HepG2 (cell line): ENCODE data around the gene CEP104. TPM values are rescaled to one million over a fixed set of nuclear protein-coding genes. Genes with fewer than 3 reads are reported as not detected.

ENCODE experiments used
- AGO2 ChIP-seq: fragments of 200-400 bp; formaldehyde crosslinking; optimal IDR thresholded peaks from 2 replicates; pipeline ENCODE3; 2017; ENCODE audit warnings: mild to moderate bottlenecking, low read depth, low read length, moderate library complexity
- BRD4 ChIP-seq: sonication (generic); formaldehyde crosslinking; IDR thresholded peaks from 2 replicates; pipeline ENCODE4 v1.4.0; 2020; ENCODE audit warnings: missing genetic modification reagents
- GZF1 ChIP-seq: sonication (generic); formaldehyde crosslinking; IDR thresholded peaks from 2 replicates; pipeline ENCODE4 v1.5.1; 2020; ENCODE audit warnings: mild to moderate bottlenecking, missing genetic modification reagents
- MTF2 ChIP-seq: sonication (generic); formaldehyde crosslinking; IDR thresholded peaks from 2 replicates; pipeline ENCODE4 v1.5.0; 2020; ENCODE audit warnings: missing genetic modification reagents, borderline replicate concordance
- MXD4 ChIP-seq: IDR thresholded peaks from 2 replicates; pipeline ENCODE4 v1.6.1; 2016; ENCODE audit warnings: mild to moderate bottlenecking, missing biosample characterization, missing genetic modification reagents
- TGIF2 ChIP-seq: IDR thresholded peaks from 2 replicates; pipeline ENCODE4 v1.6.1; 2016; ENCODE audit warnings: control low read depth, missing compliant biosample characterization
- ZNF205 ChIP-seq: IDR thresholded peaks from 2 replicates; pipeline ENCODE4 v1.6.1; 2018; ENCODE audit warnings: missing biosample characterization, missing genetic modification reagents
- ZNF230 ChIP-seq: sonication (generic); formaldehyde crosslinking; IDR thresholded peaks from 2 replicates; pipeline ENCODE4 v1.4.0; 2020; ENCODE audit warnings: mild to moderate bottlenecking, missing genetic modification reagents
- ZNF232 ChIP-seq: sonication (generic); formaldehyde crosslinking; IDR thresholded peaks from 2 replicates; pipeline ENCODE4 v1.4.0; 2020; ENCODE audit warnings: missing genetic modification reagents, borderline replicate concordance
- ZNF510 ChIP-seq: sonication (generic); formaldehyde crosslinking; IDR thresholded peaks from 2 replicates; pipeline ENCODE4 v1.4.0; 2020; ENCODE audit warnings: low read depth, mild to moderate bottlenecking, missing genetic modification reagents
- ZNF607 ChIP-seq: sonication (generic); formaldehyde crosslinking; IDR thresholded peaks from 2 replicates; pipeline ENCODE4 v1.5.1; 2020; ENCODE audit warnings: missing genetic modification reagents, mild to moderate bottlenecking, borderline replicate concordance
- polyA plus RNA-seq, 8 experiments: library from polyadenylated mRNA; depleted of rRNA in 3 of 8; stranded (reverse) in 7 of 8; unstranded in 1 of 8; fragments of >200 nt; fragmentation: Illumina TruSeq in 4 of 8; extraction: Trizol in 4 of 8; gene quantifications; 2 replicates each; pipeline versions ENCODE4 v1.2.1 to v1.2.3, GENCODE V29; 2011 to 2016; ENCODE audit warnings: low read depth in 4 of 8, missing spikeins in 1 of 8, mixed read lengths in 1 of 8; ENCODE audit not compliant: insufficient read depth in 1 of 8
- total RNA-seq, 5 experiments: library from RNA; depleted of rRNA; stranded (reverse); fragments of >200 nt; fragmentation: Illumina TruSeq; extraction: Trizol; gene quantifications; 2 replicates each; pipeline ENCODE4 v1.2.3, GENCODE V29; 2016; ENCODE audit warnings: low read depth in 1 of 5
- TF ChIP-seq, protein P1 (sequence below): sonication (generic); formaldehyde crosslinking; IDR thresholded peaks from 2 replicates; pipeline ENCODE4 v1.8.1; 2023; ENCODE audit warnings: missing genetic modification reagents, mild to moderate bottlenecking, borderline replicate concordance
- TF ChIP-seq, protein P2 (sequence below): sonication (generic); formaldehyde crosslinking; IDR thresholded peaks from 2 replicates; pipeline ENCODE4 v1.4.0; 2020; ENCODE audit warnings: missing genetic modification reagents, mild to moderate bottlenecking, borderline replicate concordance
- TF ChIP-seq, protein P3 (sequence below): sonication (generic); formaldehyde crosslinking; IDR thresholded peaks from 2 replicates; pipeline ENCODE4 v1.5.1; 2020; ENCODE audit warnings: mild to moderate bottlenecking, missing genetic modification reagents, moderate library complexity
- TF ChIP-seq, protein P4 (sequence below), 2 experiments: sonication (generic) in 1 of 2; formaldehyde crosslinking in 1 of 2; IDR thresholded peaks; 2 replicates each; pipeline versions ENCODE4 v1.4.0 to v1.6.1; 2016 to 2020; ENCODE audit warnings: borderline replicate concordance in 1 of 2, low read depth in 1 of 2, mild to moderate bottlenecking in 1 of 2, missing genetic modification reagents in 1 of 2
- TF ChIP-seq, protein P5 (sequence below): sonication (generic); formaldehyde crosslinking; IDR thresholded peaks from 2 replicates; pipeline ENCODE4 v1.5.1; 2020; ENCODE audit warnings: mild to moderate bottlenecking, missing genetic modification reagents, moderate library complexity

CEP104 gene
- total and polyA plus RNA-seq, 2 of the 13 experiments (the other 11 are each of a cell fraction or from before 2014, with no cell fraction given), result 20.4 to 30.1 TPM

DNA sequence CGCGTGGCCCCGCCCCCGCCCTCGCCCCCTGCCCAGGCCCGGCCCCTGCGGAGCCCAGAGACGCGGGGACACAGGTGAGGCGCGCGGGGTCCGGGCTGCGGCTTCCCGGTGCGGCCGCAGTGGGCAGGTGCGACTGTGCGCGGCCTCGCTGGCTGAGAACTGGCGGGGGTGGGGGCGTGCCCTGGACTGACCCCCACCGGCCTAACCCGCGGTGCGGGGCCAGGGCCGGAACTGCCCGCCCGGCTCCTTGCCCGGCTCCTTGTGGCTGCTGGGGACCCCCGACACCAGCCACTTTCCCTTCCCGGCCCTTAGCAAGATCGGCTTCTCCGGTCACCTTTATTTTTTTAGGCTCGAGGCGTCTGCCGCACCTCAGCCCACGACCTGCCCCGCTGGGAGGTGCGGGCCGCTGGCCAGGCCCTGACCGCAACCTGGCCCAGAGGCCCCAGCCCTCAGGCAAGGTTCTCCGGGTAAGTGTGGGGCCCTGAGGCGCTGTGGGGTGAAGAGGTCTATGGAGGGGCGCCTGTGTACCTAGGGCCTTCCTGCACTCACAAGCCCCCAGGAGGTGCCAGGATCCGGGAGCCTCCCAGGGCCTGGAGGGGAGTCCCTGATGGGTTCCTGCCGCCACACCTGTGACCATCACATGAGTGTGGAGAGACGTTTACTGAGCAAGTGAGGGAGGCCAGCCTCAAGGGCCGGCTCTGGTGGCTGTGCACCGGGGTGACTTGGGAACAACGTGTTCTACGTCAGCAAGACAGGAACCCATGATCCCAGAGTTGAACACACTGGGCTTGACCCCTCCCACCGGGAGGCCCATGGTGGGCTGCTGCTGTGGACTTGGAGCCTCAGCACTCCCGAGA lies 84.1 kb downstream of the CEP104 start, which contains the start of gene SMIM1 (continued):
- TF ChIP-seq AGO2 (peak; percentile 68), ZNF232 (peak; percentile 22; the same call in 1 of the 2 replicates), MTF2 (CRISPR knock-in tag) (no peak), MXD4 (no peak; the same call in 1 of the 2 replicates), BRD4 (CRISPR knock-in tag) (no peak), TGIF2 (no peak), ZNF607 (CRISPR knock-in tag) (no peak; the same call in 1 of the 2 replicates), ZNF205 (peak; percentile 15; the same call in 1 of the 2 replicates), GZF1 (no peak; the same call in 1 of the 2 replicates), ZNF230 (0 out of 2 replicates have a peak, but pooled peaks have one; percentile 22), ZNF510 (CRISPR knock-in tag) (no peak)
- TF ChIP-seq, protein P1, sequence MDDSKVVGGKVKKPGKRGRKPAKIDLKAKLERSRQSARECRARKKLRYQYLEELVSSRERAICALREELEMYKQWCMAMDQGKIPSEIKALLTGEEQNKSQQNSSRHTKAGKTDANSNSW (CRISPR knock-in tag), result no peak
- TF ChIP-seq, protein P2, sequence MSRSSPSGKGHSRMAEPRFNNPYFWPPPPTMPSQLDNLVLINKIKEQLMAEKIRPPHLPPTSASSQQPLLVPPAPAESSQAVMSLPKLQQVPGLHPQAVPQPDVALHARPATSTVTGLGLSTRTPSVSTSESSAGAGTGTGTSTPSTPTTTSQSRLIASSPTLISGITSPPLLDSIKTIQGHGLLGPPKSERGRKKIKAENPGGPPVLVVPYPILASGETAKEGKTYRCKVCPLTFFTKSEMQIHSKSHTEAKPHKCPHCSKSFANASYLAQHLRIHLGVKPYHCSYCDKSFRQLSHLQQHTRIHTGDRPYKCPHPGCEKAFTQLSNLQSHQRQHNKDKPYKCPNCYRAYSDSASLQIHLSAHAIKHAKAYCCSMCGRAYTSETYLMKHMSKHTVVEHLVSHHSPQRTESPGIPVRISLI (CRISPR knock-in tag), result no peak
- TF ChIP-seq, protein P3, sequence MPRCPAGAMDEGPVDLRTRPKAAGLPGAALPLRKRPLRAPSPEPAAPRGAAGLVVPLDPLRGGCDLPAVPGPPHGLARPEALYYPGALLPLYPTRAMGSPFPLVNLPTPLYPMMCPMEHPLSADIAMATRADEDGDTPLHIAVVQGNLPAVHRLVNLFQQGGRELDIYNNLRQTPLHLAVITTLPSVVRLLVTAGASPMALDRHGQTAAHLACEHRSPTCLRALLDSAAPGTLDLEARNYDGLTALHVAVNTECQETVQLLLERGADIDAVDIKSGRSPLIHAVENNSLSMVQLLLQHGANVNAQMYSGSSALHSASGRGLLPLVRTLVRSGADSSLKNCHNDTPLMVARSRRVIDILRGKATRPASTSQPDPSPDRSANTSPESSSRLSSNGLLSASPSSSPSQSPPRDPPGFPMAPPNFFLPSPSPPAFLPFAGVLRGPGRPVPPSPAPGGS (CRISPR knock-in tag), result no peak
- TF ChIP-seq, protein P4, sequence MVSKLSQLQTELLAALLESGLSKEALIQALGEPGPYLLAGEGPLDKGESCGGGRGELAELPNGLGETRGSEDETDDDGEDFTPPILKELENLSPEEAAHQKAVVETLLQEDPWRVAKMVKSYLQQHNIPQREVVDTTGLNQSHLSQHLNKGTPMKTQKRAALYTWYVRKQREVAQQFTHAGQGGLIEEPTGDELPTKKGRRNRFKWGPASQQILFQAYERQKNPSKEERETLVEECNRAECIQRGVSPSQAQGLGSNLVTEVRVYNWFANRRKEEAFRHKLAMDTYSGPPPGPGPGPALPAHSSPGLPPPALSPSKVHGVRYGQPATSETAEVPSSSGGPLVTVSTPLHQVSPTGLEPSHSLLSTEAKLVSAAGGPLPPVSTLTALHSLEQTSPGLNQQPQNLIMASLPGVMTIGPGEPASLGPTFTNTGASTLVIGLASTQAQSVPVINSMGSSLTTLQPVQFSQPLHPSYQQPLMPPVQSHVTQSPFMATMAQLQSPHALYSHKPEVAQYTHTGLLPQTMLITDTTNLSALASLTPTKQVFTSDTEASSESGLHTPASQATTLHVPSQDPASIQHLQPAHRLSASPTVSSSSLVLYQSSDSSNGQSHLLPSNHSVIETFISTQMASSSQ (IDR thresholded peaks at IDR 0.05; ENCODE audit: low read depth), result no peak
- TF ChIP-seq, protein P4 (CRISPR knock-in tag; IDR thresholded peaks at IDR 0.05; ENCODE audit: borderline replicate concordance), result no peak
- TF ChIP-seq, protein P5, sequence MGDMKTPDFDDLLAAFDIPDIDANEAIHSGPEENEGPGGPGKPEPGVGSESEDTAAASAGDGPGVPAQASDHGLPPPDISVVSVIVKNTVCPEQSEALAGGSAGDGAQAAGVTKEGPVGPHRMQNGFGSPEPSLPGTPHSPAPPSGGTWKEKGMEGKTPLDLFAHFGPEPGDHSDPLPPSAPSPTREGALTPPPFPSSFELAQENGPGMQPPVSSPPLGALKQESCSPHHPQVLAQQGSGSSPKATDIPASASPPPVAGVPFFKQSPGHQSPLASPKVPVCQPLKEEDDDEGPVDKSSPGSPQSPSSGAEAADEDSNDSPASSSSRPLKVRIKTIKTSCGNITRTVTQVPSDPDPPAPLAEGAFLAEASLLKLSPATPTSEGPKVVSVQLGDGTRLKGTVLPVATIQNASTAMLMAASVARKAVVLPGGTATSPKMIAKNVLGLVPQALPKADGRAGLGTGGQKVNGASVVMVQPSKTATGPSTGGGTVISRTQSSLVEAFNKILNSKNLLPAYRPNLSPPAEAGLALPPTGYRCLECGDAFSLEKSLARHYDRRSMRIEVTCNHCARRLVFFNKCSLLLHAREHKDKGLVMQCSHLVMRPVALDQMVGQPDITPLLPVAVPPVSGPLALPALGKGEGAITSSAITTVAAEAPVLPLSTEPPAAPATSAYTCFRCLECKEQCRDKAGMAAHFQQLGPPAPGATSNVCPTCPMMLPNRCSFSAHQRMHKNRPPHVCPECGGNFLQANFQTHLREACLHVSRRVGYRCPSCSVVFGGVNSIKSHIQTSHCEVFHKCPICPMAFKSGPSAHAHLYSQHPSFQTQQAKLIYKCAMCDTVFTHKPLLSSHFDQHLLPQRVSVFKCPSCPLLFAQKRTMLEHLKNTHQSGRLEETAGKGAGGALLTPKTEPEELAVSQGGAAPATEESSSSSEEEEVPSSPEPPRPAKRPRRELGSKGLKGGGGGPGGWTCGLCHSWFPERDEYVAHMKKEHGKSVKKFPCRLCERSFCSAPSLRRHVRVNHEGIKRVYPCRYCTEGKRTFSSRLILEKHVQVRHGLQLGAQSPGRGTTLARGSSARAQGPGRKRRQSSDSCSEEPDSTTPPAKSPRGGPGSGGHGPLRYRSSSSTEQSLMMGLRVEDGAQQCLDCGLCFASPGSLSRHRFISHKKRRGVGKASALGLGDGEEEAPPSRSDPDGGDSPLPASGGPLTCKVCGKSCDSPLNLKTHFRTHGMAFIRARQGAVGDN (CRISPR knock-in tag), result peak; percentile 86
